ENCODE data around the gene TMEM150C.
"Not testable (repeated sequence)": the region's sequence is repeated elsewhere in the genome, so short reads cannot be mapped to it uniquely, and the experiment has no call there.

The TMEM150C gene

DNA sequence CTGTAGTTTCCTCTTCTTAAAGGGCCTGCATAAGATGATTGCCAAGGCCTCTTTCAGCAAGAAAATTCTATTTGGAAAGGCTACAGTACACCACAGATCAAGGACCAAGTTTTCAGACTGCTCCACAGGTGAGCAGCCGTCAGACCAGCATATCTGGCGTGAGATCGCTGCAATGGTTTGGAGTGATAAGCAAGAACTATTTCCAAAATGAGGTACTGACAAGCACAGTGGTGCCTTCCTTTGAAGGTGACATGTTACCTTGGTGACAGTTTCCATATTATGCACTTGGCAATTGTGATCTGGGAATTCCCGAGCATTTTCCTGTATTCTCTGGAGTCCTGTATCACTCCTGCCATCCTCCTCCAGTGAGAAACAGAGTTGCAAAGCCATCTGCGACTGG lies 7.3 kb upstream of the TMEM150C start:
- DNase-seq (ENCODE audit: low spot score), result no peak

GRCh38 chr4:82567444-82567843 lies 5.7 kb upstream of the TMEM150C start:
- DNase-seq (ENCODE audit: low spot score), result no peak

- DNase-seq (ENCODE audit: low spot score), result no peak
Measured at GRCh38 chr4:82562564-82562854, 721 bp upstream of the TMEM150C start.

GRCh38 chr4:82560853-82561785 lies 669 bp downstream of the TMEM150C start:
- peak; percentile 4 for DNase-seq (ENCODE audit: low spot score)

GRCh38 chr4:82559735-82560120 lies 2.1 kb downstream of the TMEM150C start:
- DNase-seq (ENCODE audit: low spot score), result no peak

DNA sequence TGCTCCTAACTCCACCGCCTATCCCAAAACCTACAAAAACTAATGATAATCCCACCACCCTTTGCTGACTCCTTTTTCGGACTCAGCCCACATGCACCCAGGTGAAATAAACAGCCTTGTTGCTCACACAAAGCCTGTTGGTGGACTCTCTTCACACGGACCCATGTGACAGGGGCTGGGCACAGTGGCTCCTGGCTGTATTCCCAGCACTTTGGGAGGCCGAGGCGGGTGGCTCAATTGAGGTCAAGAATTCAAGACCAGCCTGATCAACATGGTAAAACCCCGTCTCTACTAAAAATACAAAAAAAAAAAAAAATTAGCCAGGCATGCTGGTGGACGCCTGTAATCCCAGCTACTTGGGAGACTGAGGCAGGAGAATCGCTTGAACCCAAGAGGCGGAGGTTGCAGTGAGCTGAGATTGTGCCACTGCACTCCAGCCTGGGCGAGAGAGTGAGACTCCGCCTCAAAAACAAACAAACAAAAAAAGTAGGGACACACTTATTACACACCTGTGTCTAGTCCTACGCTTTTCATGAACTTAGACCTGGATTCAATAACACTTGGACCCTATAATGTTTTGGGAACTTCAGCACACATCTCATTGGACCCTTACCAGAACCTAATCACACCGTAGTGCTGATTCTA lies 2.6 kb downstream of the TMEM150C start:
- DNase-seq (ENCODE audit: low spot score), result not testable (repeated sequence)

GRCh38 chr4:82555276-82555675 lies 6.5 kb downstream of the TMEM150C start:
- no peak for DNase-seq (ENCODE audit: low spot score)

DNA sequence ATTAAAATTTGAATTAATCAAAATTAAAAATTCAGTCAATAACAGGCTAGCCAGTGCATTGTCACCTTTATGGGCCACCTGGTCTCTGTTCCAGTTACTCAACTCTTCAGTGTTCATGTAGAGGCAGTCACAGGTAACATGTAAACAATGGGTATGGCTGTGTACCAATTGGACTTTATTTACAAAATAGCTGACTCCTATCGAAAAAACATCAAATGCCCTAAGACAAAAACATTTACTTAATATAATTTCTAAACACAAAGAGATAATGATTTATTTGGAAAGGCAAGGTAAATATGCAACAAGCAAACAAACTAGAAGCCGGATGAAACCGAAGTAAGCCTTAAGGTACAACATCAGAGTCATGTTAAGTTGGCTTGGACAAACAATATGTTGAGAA lies 8.8 kb downstream of the TMEM150C start:
- DNase-seq (ENCODE audit: low spot score), result no peak

GRCh38 chr4:82551734-82552133 lies 10.1 kb downstream of the TMEM150C start:
- DNase-seq (ENCODE audit: low spot score), result no peak

DNA sequence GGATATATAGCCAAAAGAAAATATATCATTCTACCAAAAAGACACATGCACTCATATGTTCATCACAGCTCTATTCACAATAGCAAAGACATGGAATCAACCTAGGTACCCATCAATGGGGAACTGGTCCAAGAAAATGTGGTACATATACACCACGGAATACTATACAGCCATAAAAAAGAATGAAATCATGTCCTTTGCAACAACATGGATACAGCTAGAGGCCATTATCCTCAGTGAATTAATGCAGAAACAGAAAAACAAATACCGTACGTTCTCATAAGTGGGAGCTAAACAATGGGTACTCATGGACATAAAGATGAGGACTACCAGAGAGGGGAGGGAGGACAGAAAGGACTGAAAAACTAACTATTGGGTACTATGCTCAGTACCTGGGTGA lies 13.9 kb downstream of the TMEM150C start:
- not testable (repeated sequence) for DNase-seq (ENCODE audit: low spot score)

GRCh38 chr4:82543131-82543530 lies 18.7 kb downstream of the TMEM150C start:
- no peak for DNase-seq (ENCODE audit: low spot score)

DNA sequence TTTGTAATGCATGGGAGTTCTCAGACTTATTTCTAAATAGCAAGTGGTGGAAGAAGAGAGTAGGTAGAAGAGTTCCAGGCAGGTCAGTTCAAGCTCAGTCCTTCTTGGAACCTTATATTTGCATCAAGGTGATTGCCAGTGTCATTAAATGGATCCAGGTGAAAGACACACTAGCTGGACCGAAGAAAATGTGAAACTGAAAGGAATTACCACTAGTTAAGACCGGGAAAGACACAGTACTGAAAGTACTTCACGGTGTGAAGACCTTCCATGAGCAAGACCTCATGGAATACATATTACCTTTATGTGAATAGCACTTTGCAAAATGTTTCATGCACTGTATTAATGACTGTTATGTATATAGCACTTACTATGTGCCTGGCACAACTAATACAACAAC lies 19.1 kb downstream of the TMEM150C start:
- no peak for DNase-seq (ENCODE audit: low spot score)

GRCh38 chr4:82529322-82529721 lies 32.5 kb downstream of the TMEM150C start:
- no peak for DNase-seq (ENCODE audit: low spot score)

DNA sequence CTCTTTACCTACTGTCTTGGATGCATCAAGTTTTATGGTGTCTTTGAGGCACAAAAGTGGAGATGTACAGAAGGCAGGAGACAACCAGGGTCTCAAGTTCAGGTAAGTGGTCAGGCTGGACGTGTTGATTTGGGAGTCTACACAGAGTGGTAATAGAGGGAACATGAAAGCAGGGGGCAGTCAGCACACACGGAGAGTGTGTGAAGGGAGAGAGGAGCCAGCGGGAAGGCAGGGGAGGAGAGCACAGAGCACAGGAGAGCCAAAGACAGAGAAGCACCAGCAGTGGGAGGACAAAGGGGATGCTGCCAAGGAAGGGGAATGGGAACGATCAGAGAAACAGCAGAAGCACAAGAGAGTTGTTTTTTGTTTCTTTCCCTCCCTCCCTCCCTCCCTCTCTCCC lies 32.9 kb downstream of the TMEM150C start:
- no peak for DNase-seq (ENCODE audit: low spot score)

DNA sequence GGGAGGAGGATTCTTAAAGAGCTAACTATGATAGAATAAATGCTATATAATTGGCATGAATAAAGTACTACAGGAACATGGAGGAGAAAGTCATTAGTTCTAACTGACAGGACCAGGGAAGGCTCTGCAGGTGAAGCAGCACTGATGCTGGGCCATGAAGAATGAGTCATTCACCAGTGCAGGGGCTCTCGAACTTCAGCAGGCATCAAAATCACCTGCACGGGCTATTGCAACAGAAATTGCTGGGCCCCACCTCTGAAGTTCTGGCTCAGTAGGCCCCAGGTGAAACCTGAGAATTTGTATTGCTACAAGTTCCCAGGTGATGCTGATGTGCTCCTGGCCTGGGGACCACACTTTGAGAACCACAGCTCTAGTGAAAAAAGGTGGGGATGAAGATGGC lies 33.7 kb downstream of the TMEM150C start:
- DNase-seq (ENCODE audit: low spot score), result no peak

DNA sequence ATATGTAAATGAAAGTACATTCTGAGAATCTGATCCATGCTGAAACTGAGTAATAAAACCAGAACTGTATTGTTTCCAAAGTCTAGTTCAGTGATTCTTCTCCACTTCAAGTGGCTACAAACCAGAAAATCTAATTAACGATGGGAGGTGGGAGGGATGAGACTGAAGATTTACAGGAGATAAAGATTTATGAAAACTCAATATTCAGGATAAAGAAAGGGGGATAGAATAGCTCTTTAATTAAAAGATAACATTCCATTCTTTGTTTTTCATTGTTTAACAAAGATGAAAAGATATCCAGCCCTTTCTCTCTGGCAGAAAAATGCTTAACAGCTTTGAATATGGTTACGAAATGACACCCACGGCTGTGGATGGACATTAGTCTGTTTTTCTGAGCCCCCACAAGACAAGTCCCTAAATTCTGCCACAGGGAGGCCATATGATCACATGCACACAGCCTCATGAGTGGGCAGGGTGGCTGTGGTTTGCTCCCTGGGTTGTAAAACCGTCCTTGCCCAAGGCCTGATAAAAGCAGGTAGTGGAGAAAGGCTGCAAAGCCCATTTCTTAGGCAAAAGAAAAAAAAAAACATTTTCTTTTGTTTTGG lies 36.4 kb downstream of the TMEM150C start:
- DNase-seq (ENCODE audit: low spot score), result no peak

GRCh38 chr4:82524570-82525152 lies 37.1 kb downstream of the TMEM150C start:
- DNase-seq (ENCODE audit: low spot score), result no peak

DNA sequence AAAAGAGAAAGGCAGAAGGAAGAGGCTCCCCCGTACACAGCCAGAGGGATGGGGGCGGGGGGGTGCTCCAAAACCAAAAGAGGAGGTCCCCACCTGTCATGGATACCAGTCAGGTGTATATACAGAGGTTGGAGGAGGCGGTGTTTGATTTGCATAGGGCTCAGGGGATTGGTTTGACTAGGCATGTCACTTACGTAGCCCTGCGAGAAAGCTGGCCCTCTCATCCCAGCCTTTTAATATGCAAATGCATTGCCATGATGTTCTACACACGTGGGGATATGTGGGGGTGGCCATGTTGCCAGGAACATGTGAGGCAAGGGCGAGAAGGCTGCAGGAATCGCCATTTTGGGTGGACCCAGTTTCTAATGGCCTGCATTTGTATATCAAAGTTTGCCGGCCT lies 38.6 kb downstream of the TMEM150C start:
- no peak for DNase-seq (ENCODE audit: low spot score)

DNA sequence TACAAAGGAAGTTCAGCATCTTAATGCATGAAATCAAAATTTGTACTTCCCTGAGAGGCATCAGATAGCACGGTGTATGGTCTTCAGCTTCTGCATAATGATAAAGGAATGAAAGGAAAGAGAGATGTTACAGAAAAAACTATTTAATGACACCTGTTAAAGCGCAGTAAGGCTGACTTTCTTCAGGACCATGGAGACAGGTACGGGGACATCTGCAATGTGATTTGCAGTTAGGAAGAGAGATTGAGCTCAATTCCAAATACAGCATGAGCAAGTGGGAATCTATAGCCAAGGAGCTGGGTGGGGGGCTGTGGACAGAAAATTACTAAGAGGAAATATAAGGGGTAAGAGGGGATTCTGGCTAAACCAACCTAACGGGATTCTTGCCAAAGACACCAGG lies 39.3 kb downstream of the TMEM150C start:
- no peak for DNase-seq (ENCODE audit: low spot score)

GRCh38 chr4:82521283-82521682 lies 40.5 kb downstream of the TMEM150C start:
- no peak for DNase-seq (ENCODE audit: low spot score)

GRCh38 chr4:82519776-82520175 lies 42.0 kb downstream of the TMEM150C start:
- no peak for DNase-seq (ENCODE audit: low spot score)

- peak; percentile 59 for DNase-seq (ENCODE audit: low spot score)
Measured at GRCh38 chr4:82519072-82519471, 42.7 kb downstream of the TMEM150C start.

- peak; percentile 81 for DNase-seq (ENCODE audit: low spot score)
Measured at GRCh38 chr4:82517043-82517442, 44.7 kb downstream of the TMEM150C start.

All from kidney tubule cell (primary cell).